NCI-H526 treated with DMSO at 0.1 percent for 48 hours (cell line): ENCODE results near the gene NFIX.

Experiments
- DNase-seq: peaks from one replicate; lab custom pipeline; 2025; lab: John Stamatoyannopoulos, UW

The NFIX gene

DNA sequence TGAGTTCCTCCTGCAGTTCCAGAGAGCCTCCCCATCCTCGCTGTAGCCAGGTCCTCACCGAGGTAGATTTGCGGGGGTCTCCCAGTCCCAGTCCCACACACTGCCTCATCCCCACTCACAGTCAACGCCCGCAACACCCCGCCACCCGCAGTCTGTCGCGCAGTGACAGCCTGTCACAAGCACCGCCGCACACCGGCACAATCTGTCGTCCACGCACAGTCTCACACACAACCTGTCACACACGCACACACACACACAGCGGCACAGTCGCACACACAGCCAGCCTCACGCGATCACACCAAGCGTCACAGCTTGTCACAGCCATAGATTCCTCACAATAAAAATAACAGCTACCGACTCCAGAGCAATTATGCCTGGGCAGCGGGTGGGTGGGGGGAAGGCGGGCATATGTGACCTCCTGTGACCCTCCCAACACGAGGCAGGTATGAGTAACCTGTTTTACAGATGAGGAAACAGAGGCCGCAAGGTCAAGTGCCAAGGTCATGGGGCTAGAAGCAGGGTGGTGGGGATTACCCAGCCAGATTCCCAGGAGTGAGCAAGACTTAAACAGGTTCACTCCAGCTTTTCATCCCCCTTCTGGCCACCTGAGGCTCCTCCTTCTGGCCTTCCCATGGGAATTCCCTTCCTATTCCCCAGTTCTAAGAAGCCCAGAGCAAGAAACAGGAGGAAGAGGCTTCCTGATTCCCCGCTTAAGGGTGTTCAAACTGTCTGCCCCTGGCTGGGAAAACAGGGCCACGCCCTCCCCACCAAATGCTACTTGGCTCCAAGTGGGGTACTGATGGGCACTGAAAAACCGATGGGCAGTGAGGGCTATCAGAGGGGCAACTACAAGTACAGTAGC is 13.9 kb downstream of the NFIX start:
- no peak for DNase-seq

DNA sequence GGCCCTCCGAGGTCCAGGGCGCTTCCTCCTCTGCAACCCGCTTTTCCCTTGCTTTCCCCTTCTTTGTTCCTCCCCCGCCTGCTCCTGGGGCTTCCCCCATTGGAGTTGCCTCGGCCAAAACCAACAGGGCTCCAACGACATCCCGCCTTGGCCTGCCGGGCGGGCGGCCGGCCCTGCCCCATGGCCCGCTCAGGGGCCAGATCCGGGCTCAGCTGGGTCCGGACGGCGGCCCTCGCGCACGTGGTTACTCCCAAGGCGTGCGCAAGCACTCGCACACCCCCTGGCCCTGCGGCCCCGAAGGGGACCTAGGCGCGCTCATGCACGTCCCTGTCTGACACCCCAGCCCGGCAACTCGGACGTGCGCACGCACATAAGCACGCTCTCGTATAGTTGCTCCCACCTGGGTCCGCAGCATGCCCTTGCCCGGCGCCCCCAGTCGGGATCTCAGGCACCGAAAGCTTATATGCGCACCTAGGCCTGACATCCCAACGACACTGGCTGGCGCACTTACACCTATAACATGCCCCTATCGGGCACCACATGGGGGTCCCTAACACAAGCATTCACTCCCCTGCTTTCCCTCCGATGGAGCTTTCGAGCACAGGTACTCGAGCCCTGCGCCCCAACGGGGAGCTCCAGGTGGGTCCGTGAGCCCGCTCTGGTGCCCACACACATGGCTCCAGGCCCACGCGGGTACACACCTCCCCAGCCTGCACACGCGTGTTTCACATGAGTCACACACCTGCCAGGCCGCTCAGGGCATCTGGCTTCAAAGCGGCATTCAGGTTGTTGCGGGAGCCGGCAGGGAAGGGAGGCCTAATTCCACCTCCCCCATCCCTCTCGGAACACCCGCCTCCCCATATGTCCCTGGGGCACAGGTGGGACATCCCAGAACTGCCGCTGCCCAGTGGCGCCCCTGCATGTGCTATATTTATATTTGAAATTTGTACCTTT is 15.0 kb downstream of the NFIX start:
- DNase-seq, result no peak

DNA sequence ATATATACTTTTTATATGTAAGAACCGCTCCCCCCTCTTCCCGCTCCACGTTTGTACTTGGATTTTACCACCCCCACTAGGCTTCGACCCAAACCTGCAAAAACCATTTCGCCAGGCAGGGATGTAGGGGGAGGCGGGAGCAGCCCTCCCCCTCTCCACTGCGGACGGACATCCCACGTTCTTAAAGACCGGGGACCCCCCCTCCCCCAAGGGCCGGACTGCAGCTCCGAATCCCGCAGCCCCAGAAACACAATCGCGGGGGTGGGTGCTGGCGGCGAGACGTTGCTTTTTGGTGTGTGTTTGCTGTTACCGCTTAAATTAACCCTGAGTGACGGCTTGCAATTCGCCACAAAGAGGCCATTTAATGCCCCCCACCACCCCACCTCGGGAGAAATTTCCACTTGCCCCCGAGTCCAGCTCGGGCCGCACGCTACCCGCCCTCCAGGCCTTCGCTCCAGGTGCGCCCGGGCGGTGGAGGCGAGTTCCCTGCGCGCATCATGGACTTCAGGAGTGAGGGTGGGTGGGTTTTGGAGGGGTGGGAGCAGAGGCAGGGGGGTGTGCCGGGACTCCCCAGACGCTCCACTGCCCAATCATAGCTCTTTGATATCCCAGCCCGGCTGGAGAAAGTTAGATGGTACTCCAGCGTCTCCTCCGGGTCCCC is 15.8 kb downstream of the NFIX start:
- DNase-seq, result no peak

DNA sequence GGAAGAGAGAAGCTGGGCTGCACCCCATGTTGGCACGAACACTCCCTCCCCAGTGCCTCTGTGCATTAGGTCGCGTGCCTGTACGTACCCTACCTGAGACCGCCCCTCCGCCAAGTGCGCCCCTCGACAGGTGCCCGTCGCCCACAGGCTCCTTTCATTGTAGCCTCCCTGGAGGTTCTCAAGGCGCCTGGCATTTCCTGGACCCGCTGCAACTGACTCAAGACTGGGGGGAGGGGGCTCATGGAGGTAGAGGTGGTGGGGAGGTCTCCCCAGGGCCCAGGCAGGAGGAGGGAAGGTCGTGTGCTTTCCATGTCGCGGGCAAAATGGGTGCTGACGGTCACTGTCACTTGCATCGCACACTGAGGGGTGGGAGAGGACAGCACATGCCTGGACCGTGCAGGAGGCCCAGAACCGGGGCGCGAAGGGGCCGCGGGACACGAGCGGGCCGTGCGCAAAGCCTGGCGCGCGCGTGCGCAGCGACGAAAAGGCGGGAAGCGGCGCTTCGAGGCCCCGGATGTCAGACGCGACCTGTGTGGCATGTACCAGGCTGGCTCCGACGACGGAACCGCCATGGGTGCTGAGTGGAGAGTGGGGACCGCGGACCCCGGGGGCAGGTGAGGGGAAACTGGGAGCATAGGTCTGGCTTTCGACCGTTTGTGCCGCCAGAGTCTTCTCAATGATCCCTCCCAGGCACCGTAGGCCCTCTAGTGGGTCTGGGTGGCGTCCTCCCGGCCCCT is 16.5 kb downstream of the NFIX start:
- DNase-seq, result no peak

DNA sequence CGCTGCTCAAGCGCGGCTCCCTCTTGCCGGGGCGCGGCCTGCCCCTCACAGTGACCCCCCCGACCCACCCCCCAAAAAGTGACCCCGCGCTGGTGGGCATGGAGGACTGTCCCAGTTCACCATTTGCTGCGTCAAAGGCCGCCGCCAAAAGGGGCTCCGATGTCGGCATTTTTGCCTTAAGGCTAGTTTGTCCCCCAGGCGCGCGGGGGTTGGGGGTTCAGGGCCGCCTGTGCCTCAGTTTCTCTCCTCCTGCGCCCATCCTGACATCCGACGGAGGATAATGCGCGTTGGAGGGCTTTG is 17.1 kb downstream of the NFIX start:
- DNase-seq, result no peak

DNA sequence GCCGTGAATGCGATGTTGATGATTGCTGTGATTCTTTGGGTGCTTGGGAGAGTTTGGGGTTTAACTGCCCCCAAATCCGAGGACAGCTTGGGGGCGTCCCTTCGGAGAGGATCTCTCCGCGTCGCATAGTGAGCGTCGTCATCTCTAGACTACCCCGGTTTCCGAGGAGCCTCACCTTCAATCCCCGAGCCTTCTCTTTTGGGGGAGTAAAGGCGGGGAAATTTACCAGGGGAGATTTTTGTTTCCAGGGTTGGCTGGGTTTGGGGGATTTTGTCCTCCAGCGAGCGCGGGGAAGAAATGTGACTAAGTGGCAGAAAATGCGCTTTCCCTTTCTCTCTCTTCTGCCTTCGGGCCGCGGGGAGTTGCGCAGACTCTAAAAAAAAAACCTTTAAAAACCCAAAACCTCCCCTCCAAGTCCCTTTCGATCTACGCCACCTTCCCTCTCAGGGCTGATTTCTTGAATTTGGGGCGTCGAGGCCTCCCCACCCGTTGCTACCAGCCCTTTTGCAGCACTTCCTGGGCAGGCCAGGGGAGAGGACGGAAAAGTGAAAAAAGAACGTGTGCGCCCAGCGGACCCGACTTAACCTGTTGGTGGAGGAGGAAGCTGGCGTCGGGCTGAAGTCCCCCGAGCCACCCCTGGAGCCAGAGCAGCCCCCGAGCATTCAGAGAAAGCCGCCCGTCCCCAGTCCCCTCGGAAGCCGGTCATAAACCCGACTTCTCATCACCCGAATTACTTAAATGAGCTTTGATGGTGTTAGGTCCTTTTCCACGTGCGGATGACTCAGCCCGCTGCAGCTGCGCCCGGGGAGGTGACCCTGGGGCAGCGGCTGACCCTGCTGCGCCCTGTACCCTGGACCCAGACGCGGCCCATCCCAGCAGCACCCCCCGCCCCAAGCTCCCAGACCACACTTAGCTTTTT is 17.7 kb downstream of the NFIX start:
- no peak for DNase-seq

DNA sequence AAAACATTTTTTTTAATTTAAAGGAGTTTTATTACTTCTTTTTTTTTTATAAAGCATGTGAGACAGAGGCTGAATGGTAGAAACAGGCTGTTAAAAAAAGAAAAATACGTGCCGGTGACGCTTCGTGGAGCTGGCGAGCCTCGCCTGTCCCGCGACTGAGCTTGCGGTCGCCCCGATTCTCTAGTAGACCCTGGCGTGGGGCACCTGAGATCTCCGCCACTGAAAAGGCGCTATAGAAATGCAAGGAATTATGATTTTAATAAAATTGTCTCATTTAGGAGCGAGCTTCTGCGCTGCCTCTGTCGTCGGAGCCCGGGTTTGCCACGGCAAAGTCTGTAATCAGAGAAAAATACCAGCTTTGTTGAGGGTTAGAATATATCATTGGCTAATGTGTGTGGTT is 18.4 kb downstream of the NFIX start:
- DNase-seq, result no peak

DNA sequence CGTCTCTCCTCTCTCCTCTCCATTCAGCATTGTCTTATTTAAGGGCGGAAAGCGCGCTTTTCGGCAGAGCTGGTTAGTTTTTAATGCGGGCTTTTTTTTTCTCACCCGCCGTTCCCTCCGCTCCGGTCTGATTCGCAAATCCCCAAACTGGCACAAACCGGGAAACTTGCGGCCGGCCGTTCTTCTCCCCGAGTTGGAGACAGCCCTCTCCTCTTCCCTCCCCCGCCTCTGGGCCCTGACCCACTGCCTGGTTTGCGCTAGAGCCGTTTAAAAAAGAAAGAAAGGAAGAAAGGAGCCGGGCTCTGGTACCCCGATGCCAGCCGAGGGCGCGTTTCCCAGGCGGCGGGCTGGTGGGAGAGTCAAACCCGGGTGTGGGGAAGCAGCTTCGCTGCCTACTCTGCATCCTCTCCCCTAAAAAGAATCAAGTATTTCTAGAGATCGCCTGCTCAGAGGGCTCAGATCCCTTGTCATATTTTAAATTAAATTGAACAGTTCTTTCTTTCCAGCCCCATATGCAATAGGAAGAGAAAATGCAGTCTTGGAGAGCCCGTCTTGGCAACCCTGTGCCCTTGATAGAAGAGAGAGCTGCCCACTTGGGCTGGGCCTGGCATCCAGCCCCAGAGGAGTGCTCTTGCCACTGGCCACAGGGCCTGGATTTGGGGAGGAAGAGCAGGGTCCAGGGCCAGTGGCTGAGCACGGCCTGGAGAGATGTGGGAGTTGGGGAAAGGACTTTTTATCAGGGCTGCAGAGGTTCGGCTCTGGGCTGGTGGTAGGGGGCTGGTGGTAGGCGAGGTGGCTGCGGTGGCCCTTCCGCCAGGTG is 19.0 kb downstream of the NFIX start:
- no peak for DNase-seq

DNA sequence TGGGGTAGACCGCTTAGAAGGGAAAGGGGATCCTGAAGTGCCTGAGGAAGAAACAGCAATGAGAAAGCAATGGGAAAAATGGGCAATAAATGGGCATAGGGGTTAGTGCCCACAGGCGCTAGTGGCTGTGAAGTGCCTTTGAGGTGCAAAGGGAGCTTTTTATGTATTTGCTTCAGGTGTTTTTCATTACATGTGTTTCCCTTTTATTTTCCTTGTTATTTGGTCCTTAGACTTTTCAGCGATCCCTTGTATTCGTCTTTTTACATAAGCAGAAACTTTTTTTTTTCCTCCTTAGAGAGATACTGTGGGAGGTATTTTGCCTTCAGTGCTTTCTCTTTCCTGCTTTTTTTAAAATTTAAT is 19.6 kb downstream of the NFIX start:
- DNase-seq, result no peak

DNA sequence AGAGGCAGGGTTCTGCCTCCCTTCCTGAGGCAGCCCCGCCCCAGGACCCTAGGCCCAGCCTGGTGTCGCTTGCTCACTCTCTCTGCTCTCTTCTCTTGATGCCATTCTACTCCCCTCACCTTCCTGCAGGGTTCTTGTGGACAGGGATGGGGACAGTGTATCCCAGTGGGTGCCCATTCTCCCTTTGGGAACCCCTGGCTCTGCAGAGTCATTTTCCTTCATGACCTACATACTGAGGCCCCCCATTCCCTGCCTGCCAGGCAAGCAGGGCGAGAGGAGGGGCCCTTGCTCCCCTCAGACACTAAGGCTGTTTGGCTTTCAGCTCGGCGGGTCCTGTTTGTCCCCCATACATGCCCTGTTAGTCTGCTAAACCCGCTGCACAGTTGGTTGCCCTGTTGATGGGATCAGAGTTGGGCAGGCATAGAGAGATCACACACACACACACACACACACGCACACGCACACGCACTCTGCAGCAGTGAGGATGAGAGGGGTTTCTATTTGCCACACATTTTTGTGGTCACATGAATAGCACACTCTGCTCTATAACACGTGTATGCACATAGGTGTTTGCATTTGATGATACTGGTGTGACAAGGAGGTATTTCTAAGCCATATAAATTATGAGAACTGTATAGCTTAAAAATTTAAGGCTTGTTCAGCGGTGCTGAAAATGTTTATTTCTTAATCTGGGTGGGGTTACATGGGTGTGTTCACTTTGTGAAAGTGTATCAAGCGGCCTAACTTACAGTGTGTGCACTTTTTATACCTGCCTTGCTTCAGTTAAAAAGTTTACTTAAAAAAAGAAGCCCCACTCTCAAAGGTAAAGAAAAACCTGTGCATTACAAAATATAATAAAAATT is 20.3 kb downstream of the NFIX start:
- DNase-seq, result no peak

DNA sequence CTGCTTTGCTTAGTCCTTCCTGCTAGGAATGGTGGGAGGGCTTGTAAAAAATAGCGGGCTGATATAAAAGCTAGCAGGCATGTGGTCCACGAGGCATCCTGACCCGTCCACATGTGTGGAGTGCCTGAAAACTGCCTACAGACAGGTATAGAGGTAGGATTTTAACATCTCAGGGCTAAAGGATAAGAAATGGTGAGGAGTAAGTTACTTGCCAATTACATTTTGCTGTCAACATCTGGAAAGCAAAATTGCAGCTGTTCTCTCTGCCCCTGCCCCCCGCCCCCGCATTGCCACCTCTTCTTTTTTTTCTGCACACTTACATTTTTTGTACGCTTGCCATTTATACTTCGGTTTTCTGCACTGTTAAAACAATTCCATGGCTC is 21.0 kb downstream of the NFIX start:
- no peak for DNase-seq

DNA sequence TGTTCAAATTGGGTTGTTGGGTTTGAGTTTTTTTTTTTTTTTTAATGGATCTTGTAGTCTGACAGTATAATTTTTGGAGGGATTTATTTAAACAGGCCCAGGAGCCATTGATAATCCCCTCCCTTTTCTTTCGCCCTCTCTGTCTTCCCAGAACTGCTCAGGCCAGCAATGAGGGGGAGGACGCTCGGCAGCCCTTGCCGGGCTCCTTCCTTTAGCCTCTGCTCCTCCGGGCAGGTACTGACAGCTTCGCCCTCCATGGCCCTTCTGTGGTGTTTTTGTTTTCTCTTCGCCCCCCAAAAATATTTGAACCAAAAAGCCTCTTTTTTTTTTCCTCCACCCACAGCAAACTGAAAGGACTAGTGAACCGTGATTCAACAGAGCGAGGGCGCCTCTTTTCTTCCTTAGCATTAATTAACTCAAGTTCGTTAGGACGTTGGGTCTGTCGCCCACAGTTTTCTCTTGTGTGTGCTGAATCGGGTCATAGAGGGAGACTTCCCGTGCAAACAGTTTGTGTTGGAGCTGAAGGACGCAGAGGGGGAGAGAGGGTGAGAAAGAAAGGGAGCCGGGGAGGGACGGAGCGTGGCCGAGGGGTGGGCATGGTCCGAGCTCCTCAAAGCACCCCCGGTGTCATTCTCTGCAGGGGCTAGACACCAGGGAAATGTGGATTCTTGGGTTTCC is 21.5 kb downstream of the NFIX start:
- DNase-seq, result no peak

DNA sequence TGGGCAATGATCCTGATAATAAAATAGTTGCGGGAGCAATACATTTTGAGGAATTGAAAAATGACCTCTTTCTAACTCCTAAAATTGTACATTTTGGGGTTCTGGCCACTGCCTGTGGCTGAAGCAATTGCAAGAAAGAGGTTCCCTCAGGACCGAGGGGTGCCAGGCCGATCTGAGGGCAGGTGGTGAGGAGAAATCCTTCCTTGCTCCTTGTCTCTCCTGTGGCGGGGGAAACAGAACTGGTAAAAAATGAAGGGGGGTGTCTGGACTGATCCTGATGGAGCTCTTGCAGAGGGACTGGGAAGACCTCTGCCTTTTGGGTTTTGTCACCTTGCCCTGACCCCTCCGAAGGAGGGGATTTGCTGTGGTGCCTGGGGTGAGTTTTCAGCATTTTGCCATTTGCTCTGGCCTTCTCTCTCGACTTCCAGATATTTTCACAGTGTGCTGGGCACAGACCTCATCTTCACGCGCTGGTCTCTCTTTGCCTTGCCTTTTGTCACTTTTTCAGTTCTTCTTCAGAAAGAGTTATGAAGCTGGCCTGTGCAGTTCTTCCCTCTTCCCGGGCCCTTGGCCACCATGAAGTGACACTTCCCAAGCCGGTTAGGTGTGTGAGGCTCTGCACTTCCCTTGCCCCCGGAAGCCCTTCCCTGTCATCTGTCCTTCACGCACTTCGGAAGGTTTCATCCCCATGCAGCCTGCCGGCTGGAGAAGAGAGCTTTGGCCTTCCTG is 22.2 kb downstream of the NFIX start:
- DNase-seq, result no peak

DNA sequence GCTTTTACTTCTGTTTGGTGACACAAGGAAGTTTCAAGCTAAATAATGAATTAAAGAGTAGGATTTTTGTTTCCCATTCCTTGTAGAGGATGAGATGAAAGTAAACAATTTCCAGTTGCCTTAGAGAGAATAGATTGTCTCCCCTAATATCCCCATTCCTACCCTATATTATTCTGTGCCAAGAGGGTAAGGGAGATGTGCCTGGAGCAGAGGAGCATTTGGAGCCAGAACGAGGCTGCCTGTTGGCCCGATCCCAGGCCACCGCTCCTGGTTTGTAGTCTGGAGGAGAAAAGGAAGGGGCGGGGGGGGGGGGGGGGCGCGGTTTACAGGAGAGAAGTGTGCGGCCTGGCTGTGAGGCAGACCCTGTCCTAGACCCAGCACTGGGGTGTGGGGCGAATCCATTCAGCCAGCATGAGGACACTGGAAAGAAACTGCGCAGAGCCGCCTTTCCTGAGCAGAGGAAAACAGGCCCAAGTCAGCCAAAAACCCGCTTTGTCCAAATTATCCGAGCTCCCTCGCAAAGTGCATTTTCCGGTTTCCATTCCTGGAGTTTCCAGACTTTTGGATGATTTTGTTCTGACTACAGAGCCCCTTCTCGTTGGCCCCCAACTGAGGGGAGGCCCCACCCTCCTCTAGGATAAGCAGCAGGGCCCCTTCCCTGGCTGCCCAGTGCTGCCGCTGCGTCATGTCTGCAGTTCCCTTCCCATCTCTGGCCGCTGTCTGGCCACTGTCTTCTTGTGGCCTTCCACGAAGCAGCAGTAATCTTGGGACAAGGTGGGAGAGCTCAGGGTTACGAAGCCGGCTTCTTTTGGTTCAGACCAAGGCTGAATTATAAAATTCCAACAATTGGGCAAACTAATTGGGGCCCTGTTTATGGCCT is 23.0 kb downstream of the NFIX start:
- DNase-seq, result no peak

DNA sequence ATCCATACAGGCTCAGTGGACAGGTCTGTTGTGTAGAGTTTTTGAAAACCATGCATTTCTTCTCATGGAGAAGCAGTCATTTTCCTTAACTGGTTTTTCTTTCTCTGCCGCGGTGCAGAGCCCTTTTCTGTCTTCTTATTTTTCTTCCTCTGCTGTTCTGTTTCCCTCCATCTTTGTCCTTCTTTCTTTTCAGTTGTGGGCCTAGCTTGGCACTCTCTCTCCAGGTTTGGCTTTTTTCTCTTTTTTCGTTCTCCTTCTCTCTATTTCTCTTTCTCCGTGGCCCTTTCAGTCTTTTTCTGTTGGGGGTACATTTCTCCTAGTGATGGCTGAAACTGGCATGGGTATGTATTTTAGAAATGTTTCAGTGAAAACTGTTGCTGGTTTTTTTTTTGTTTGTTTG is 24.1 kb downstream of the NFIX start:
- DNase-seq, result no peak

DNA sequence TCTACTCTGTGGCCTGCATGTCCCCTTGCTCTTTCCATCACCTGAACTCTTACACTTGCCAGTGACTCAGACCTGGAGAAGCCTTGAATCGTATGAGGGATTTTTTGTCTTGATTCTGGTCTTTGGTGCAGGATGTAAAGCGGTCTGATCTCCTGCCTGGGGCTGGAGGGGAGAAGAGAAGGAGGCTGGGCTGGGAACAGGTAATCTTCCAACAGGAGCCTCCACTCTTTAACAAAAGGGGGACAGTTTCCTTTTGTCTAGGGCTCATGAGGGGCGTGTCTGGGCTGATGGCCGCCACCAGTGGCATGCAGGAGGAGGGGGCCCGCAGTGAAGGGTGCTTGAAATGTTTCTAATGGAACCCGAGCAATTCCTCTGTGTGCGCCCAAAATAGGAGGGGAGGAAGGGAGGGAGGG is 24.7 kb downstream of the NFIX start:
- DNase-seq, result no peak
